DOHH2 (cell line): Measurements from ENCODE around the gene NINJ2.

Source experiments
- H3F3A ChIP-seq: fragments of 200-600 bp; sonication (generic), shearing (Covaris generic); 2 replicates; pipeline ENCODE4 v1.6.0; 2016; ENCODE audit warnings: antibody characterized with exemption, mild to moderate bottlenecking; ENCODE audit not compliant: control insufficient read depth, insufficient read depth
- H3K27ac ChIP-seq: fragments of 200-600 bp; sonication (generic); 2 replicates; pipeline ENCODE4 v1.5.1; 2014; ENCODE audit warnings: low read depth, mild to moderate bottlenecking, low read length, moderate library complexity
- H3K27me3 ChIP-seq: fragments of 200-600 bp; sonication (generic); 2 replicates; pipeline ENCODE4 v1.6.1; 2014; ENCODE audit warnings: mild to moderate bottlenecking, low read length, mixed read lengths; ENCODE audit not compliant: control insufficient read depth
- H3K36me3 ChIP-seq: fragments of 200-600 bp; sonication (generic); 2 replicates; pipeline ENCODE4 v1.6.1; 2014; ENCODE audit warnings: mild to moderate bottlenecking, low read length, moderate library complexity, mixed read lengths; ENCODE audit not compliant: control insufficient read depth
- H3K4me1 ChIP-seq: fragments of 200-600 bp; sonication (generic); 2 replicates; pipeline ENCODE4 v1.6.1; 2014; ENCODE audit warnings: mild to moderate bottlenecking, low read length, mixed read lengths; ENCODE audit not compliant: control insufficient read depth
- H3K4me2 ChIP-seq: fragments of 200-600 bp; sonication (generic); 2 replicates; pipeline ENCODE4 v1.6.0; 2014; ENCODE audit warnings: mild to moderate bottlenecking, low read length, moderate library complexity
- H3K4me3 ChIP-seq: fragments of 200-600 bp; sonication (generic); 2 replicates; pipeline ENCODE4 v1.5.1; 2014; ENCODE audit warnings: mild to moderate bottlenecking, low read length, mixed read lengths
- H3K79me2 ChIP-seq: fragments of 200-600 bp; sonication (generic); 2 replicates; pipeline ENCODE4 v1.6.1; 2014; ENCODE audit warnings: mild to moderate bottlenecking, low read length, mixed read lengths; ENCODE audit not compliant: control insufficient read depth
- H3K9me2 ChIP-seq: fragments of 200-600 bp; sonication (generic); replicated peaks from 2 replicates; pipeline ENCODE4 v1.6.1; 2014; ENCODE audit warnings: mild to moderate bottlenecking, low read length, mixed read lengths; ENCODE audit not compliant: control insufficient read depth
- H3K9me3 ChIP-seq: fragments of 200-600 bp; sonication (generic); 2 replicates; pipeline ENCODE4 v1.6.1; 2014; ENCODE audit warnings: antibody characterized with exemption, low read length, mixed read lengths; ENCODE audit not compliant: control insufficient read depth, insufficient read depth
- H4K20me1 ChIP-seq: fragments of 200-600 bp; sonication (generic); 2 replicates; pipeline ENCODE4 v1.6.0; 2014; ENCODE audit warnings: low read depth, mild to moderate bottlenecking, antibody characterized with exemption, low read length, moderate library complexity; ENCODE audit not compliant: control insufficient read depth, insufficient read depth
- EZH2phosphoT487 ChIP-seq: fragments of 200-600 bp; sonication (generic); IDR thresholded peaks from 2 replicates; pipeline ENCODE4 v1.6.1; 2017; ENCODE audit warnings: borderline replicate concordance, mild to moderate bottlenecking, antibody characterized with exemption, low read length, moderate library complexity, mixed read lengths
- TF ChIP-seq, protein P1 (sequence below): fragments of 200-600 bp; sonication (generic); IDR thresholded peaks from one replicate; pipeline ENCODE4 v1.5.1; 2014; ENCODE audit warnings: antibody characterized with exemption, mild to moderate bottlenecking, low read depth, low read length; ENCODE audit not compliant: poor library complexity, severe bottlenecking

Gene NINJ2

GRCh38 chr12:612886-613285 lies 50.4 kb downstream of the NINJ2 start:
- Histone ChIP-seq H3K9me3 (no peaks in the 10 kb centered on the region), H3K9me2 (no peaks in the 10 kb centered on the region), H3K4me1 (peaks cover 26% of the 10 kb centered on the region), H3F3A (no peaks in the 10 kb centered on the region), H3K4me3 (no peak overlapping the region), H3K4me2 (no peak overlapping the region), H3K27me3 (no peaks in the 10 kb centered on the region), H3K36me3 (no peaks in the 10 kb centered on the region), H3K27ac (no peak overlapping the region), H3K79me2 (no peaks in the 10 kb centered on the region), H4K20me1 (no peaks in the 10 kb centered on the region)
- TF ChIP-seq, protein P1, sequence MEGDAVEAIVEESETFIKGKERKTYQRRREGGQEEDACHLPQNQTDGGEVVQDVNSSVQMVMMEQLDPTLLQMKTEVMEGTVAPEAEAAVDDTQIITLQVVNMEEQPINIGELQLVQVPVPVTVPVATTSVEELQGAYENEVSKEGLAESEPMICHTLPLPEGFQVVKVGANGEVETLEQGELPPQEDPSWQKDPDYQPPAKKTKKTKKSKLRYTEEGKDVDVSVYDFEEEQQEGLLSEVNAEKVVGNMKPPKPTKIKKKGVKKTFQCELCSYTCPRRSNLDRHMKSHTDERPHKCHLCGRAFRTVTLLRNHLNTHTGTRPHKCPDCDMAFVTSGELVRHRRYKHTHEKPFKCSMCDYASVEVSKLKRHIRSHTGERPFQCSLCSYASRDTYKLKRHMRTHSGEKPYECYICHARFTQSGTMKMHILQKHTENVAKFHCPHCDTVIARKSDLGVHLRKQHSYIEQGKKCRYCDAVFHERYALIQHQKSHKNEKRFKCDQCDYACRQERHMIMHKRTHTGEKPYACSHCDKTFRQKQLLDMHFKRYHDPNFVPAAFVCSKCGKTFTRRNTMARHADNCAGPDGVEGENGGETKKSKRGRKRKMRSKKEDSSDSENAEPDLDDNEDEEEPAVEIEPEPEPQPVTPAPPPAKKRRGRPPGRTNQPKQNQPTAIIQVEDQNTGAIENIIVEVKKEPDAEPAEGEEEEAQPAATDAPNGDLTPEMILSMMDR: no peak
- no peak for TF ChIP-seq EZH2phosphoT487

GRCh38 chr12:612293-612692 lies 51.0 kb downstream of the NINJ2 start:
- Histone ChIP-seq H3K79me2 (no peaks in the 10 kb centered on the region), H3K27me3 (no peaks in the 10 kb centered on the region), H4K20me1 (no peaks in the 10 kb centered on the region), H3K4me3 (no peak overlapping the region), H3K27ac (no peak overlapping the region), H3K9me3 (no peaks in the 10 kb centered on the region), H3F3A (no peaks in the 10 kb centered on the region), H3K4me1 (peaks cover 26% of the 10 kb centered on the region), H3K9me2 (no peaks in the 10 kb centered on the region), H3K4me2 (no peak overlapping the region), H3K36me3 (no peaks in the 10 kb centered on the region)
- no peak for TF ChIP-seq EZH2phosphoT487
- TF ChIP-seq, protein P1: no peak

DNA sequence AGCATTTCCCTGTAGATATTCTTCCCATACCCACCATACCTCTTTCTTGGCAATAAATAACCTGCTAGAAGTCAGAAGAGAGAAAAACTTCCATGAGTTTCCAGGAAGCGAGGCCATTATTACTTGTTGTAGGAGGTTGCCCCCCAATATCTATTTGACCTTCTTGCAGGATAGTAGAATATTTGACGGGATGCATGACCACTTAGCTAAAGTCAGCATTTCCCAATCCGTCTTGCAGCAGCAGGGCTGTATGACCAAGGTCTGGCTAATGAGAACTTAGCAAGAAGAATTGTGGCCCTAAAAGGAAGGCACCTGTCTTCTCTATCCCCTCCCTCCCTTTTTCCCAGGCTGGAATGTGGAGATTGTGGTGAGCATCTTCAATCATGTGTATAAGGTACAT lies 51.5 kb downstream of the NINJ2 start:
- no peak overlapping the region for H3K4me2 ChIP-seq

More for the DNA sequence above, 51.5 kb downstream of the NINJ2 start:
- no peak overlapping the region for H3K4me3 ChIP-seq
- H3F3A ChIP-seq: no peaks in the 10 kb centered on the region
- H3K4me1 ChIP-seq: peaks cover 26% of the 10 kb centered on the region
- no peaks in the 10 kb centered on the region for H3K36me3 ChIP-seq
- H3K9me3 ChIP-seq: no peaks in the 10 kb centered on the region
- no peak overlapping the region for H3K27ac ChIP-seq
- H3K27me3 ChIP-seq: 0 out of 2 replicates have a peak, but pooled peaks cover under 1% of the 10 kb centered on the region
- H3K9me2 ChIP-seq: no peaks in the 10 kb centered on the region
- no peaks in the 10 kb centered on the region for H3K79me2 ChIP-seq
- TF ChIP-seq EZH2phosphoT487: no peak
- TF ChIP-seq, protein P1: no peak
- H4K20me1 ChIP-seq: no peaks in the 10 kb centered on the region
